H1 (cell line): ENCODE measurements around the gene TACC2. TPM values are rescaled to one million over a fixed set of nuclear protein-coding genes. Genes with fewer than 3 reads are reported as not detected.

Source experiments
- BACH1 ChIP-seq: IDR thresholded peaks from 2 replicates; pipeline ENCODE4 v1.6.1; 2012; ENCODE audit warnings: low read length, improper control_type of control experiment
- NANOG ChIP-seq: IDR thresholded peaks from 2 replicates; pipeline ENCODE4 v1.6.1; 2011; ENCODE audit warnings: low read length, low read depth, mild to moderate bottlenecking, inconsistent platforms; ENCODE audit not compliant: insufficient read depth, poor library complexity, severe bottlenecking
- SIRT6 ChIP-seq: IDR thresholded peaks from one replicate; pipeline ENCODE4 v1.7.1; 2012; ENCODE audit warnings: low read length, inconsistent platforms
- SUZ12 ChIP-seq: fragments of 200-600 bp; sonication (generic); IDR thresholded peaks from 2 replicates; pipeline ENCODE4 v1.6.1; 2012; ENCODE audit warnings: mild to moderate bottlenecking, inconsistent platforms, low read length, moderate library complexity, mixed read lengths
- polyA plus RNA-seq, 7 experiments: library from polyadenylated mRNA; depleted of rRNA in 3 of 7; stranded (reverse) in 5 of 7; unstranded in 2 of 7; fragments of >200 nt in 5 of 7; fragments of 200-250 nt in 2 of 7; gene quantifications; 1 replicate in 5 of 7; 2 replicates in 1 of 7; 4 replicates in 1 of 7; pipeline versions ENCODE4 v1.2.1 to v1.2.3, GENCODE V29; 2011 to 2013; ENCODE audit warnings: missing spikeins in 2 of 7, mixed read lengths in 2 of 7
- total RNA-seq: library from RNA; stranded (reverse); fragmentation: NEBNext Ultra II Directional; extraction: Animal tissue kit (Norgen Biotek cat#: 25700); gene quantifications from 2 replicates; pipeline ENCODE4 v1.2.1, GENCODE V29; 2021
- TF ChIP-seq, protein P1 (sequence below): fragments of 300-600 bp; sonication (generic); IDR thresholded peaks from 2 replicates; pipeline ENCODE4 v1.7.1; 2012; ENCODE audit warnings: low read length, moderate library complexity, mild to moderate bottlenecking, inconsistent platforms; ENCODE audit not compliant: insufficient replicate concordance

The TACC2 gene
- total and polyA plus RNA-seq, 2 of the 8 experiments (the other 6 are each of a cell fraction or from before 2014, with no cell fraction given), result 21.2 to 46.6 TPM

DNA sequence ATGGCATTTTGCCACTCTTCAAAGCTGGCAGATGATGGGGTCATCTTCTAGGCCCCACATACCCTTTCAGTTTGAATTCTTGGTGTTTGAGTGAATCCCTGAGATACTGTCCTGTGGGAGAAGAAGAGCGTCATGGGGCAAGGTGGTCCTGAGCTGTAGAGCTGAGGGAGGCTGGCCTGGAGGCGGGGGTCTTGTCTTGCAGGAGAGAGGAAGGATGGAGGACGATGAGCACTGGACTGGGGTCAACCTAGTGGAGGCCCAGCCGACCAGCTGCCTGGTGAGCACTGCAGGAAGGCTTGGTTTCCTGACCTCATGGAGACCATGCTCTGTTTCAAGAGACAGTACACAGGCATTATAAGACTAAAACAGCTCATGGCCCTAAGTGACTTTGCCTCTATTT lies 114.6 kb downstream of the TACC2 start (continued):
- TF ChIP-seq, protein P1, sequence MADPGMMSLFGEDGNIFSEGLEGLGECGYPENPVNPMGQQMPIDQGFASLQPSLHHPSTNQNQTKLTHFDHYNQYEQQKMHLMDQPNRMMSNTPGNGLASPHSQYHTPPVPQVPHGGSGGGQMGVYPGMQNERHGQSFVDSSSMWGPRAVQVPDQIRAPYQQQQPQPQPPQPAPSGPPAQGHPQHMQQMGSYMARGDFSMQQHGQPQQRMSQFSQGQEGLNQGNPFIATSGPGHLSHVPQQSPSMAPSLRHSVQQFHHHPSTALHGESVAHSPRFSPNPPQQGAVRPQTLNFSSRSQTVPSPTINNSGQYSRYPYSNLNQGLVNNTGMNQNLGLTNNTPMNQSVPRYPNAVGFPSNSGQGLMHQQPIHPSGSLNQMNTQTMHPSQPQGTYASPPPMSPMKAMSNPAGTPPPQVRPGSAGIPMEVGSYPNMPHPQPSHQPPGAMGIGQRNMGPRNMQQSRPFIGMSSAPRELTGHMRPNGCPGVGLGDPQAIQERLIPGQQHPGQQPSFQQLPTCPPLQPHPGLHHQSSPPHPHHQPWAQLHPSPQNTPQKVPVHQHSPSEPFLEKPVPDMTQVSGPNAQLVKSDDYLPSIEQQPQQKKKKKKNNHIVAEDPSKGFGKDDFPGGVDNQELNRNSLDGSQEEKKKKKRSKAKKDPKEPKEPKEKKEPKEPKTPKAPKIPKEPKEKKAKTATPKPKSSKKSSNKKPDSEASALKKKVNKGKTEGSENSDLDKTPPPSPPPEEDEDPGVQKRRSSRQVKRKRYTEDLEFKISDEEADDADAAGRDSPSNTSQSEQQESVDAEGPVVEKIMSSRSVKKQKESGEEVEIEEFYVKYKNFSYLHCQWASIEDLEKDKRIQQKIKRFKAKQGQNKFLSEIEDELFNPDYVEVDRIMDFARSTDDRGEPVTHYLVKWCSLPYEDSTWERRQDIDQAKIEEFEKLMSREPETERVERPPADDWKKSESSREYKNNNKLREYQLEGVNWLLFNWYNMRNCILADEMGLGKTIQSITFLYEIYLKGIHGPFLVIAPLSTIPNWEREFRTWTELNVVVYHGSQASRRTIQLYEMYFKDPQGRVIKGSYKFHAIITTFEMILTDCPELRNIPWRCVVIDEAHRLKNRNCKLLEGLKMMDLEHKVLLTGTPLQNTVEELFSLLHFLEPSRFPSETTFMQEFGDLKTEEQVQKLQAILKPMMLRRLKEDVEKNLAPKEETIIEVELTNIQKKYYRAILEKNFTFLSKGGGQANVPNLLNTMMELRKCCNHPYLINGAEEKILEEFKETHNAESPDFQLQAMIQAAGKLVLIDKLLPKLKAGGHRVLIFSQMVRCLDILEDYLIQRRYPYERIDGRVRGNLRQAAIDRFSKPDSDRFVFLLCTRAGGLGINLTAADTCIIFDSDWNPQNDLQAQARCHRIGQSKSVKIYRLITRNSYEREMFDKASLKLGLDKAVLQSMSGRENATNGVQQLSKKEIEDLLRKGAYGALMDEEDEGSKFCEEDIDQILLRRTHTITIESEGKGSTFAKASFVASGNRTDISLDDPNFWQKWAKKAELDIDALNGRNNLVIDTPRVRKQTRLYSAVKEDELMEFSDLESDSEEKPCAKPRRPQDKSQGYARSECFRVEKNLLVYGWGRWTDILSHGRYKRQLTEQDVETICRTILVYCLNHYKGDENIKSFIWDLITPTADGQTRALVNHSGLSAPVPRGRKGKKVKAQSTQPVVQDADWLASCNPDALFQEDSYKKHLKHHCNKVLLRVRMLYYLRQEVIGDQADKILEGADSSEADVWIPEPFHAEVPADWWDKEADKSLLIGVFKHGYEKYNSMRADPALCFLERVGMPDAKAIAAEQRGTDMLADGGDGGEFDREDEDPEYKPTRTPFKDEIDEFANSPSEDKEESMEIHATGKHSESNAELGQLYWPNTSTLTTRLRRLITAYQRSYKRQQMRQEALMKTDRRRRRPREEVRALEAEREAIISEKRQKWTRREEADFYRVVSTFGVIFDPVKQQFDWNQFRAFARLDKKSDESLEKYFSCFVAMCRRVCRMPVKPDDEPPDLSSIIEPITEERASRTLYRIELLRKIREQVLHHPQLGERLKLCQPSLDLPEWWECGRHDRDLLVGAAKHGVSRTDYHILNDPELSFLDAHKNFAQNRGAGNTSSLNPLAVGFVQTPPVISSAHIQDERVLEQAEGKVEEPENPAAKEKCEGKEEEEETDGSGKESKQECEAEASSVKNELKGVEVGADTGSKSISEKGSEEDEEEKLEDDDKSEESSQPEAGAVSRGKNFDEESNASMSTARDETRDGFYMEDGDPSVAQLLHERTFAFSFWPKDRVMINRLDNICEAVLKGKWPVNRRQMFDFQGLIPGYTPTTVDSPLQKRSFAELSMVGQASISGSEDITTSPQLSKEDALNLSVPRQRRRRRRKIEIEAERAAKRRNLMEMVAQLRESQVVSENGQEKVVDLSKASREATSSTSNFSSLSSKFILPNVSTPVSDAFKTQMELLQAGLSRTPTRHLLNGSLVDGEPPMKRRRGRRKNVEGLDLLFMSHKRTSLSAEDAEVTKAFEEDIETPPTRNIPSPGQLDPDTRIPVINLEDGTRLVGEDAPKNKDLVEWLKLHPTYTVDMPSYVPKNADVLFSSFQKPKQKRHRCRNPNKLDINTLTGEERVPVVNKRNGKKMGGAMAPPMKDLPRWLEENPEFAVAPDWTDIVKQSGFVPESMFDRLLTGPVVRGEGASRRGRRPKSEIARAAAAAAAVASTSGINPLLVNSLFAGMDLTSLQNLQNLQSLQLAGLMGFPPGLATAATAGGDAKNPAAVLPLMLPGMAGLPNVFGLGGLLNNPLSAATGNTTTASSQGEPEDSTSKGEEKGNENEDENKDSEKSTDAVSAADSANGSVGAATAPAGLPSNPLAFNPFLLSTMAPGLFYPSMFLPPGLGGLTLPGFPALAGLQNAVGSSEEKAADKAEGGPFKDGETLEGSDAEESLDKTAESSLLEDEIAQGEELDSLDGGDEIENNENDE, result no peak
- TF ChIP-seq NANOG (no peak), SIRT6 (no peak), BACH1 (no peak), SUZ12 (no peak)
